IMR-90 (cell line): ENCODE results near the gene SHROOM3.

Source experiments
- CTCF ChIP-seq: conservative IDR thresholded peaks from 2 replicates; pipeline ENCODE4 v1.5.1; 2012; ENCODE audit warnings: mild to moderate bottlenecking, low read depth, low read length, improper control_type of control experiment
- ELK1 ChIP-seq: fragments of 150-350 bp; IDR thresholded peaks from 2 replicates; pipeline ENCODE4 v1.6.1; 2016; ENCODE audit warnings: low read depth, mild to moderate bottlenecking, low read length, moderate library complexity, borderline replicate concordance
- RAD21 ChIP-seq: IDR thresholded peaks from 2 replicates; pipeline ENCODE4 v1.6.1; 2012; ENCODE audit warnings: low read length, improper control_type of control experiment

- TF ChIP-seq CTCF (no peak), ELK1 (no peak), RAD21 (no peak; the same call in 1 of the 2 replicates)
Measured at GRCh38 chr4:76570141-76570973, 135.3 kb downstream of the SHROOM3 start.
